Smooth muscle cell (in vitro differentiated cells): ENCODE results near the gene VPS36. TPM values are rescaled to one million over a fixed set of nuclear protein-coding genes. Genes with fewer than 3 reads are reported as not detected.

Source experiments
- DNase-seq: peaks from one replicate; lab custom pipeline; 2025; ENCODE audit not compliant: unreplicated experiment; lab: John Stamatoyannopoulos, UW
- H2AFZ ChIP-seq: fragments of 200-600 bp; sonication (generic); 2 replicates; pipeline ENCODE4 v1.6.0; 2016; ENCODE audit warnings: antibody characterized with exemption, low read depth, mild to moderate bottlenecking
- H3F3A ChIP-seq: fragments of 200-600 bp; sonication (generic); 2 replicates; pipeline ENCODE4 v1.6.0; 2017; ENCODE audit warnings: antibody characterized with exemption, low read depth
- H3K27ac ChIP-seq: fragments of 200-600 bp; sonication (generic); 2 replicates; pipeline ENCODE4 v1.5.1; 2016; ENCODE audit warnings: low read depth, mild to moderate bottlenecking
- H3K27me3 ChIP-seq: fragments of 200-600 bp; sonication (generic); 2 replicates; pipeline ENCODE4 v1.6.1; 2016; ENCODE audit warnings: low read depth, mild to moderate bottlenecking
- H3K36me3 ChIP-seq: fragments of 200-600 bp; sonication (generic); 2 replicates; pipeline ENCODE4 v1.5.1; 2016; ENCODE audit warnings: low read depth
- H3K4me1 ChIP-seq: fragments of 200-600 bp; sonication (generic); 2 replicates; pipeline ENCODE4 v1.5.1; 2016; ENCODE audit warnings: low read depth
- H3K4me2 ChIP-seq: fragments of 200-600 bp; sonication (generic); 2 replicates; pipeline ENCODE4 v1.6.0; 2016; ENCODE audit warnings: mild to moderate bottlenecking
- H3K4me3 ChIP-seq: fragments of 200-600 bp; sonication (generic); 2 replicates; pipeline ENCODE4 v1.5.1; 2016; ENCODE audit warnings: mild to moderate bottlenecking
- H3K79me2 ChIP-seq: fragments of 200-600 bp; sonication (generic); 2 replicates; pipeline ENCODE4 v1.6.0; 2016; ENCODE audit warnings: low read depth, mild to moderate bottlenecking
- H3K9ac ChIP-seq: fragments of 200-600 bp; sonication (generic); 2 replicates; pipeline ENCODE4 v1.6.0; 2016; ENCODE audit warnings: low read depth
- H3K9me3 ChIP-seq: fragments of 200-600 bp; sonication (generic); replicated peaks from 2 replicates; pipeline ENCODE4 v1.5.1; 2016; ENCODE audit warnings: low read depth
- H4K20me1 ChIP-seq: fragments of 200-600 bp; sonication (generic); 2 replicates; pipeline ENCODE4 v1.6.0; 2016; ENCODE audit warnings: low read depth
- CTCF ChIP-seq: fragments of 200-600 bp; sonication (generic); IDR thresholded peaks from 2 replicates; pipeline ENCODE4 v1.5.1; 2017; ENCODE audit warnings: borderline replicate concordance, mild to moderate bottlenecking, antibody characterized with exemption; ENCODE audit not compliant: insufficient read depth, poor library complexity, severe bottlenecking
- WGBS: methylation state at CpG from one replicate; pipeline ENCODE4 v1.1.7; 2016; ENCODE audit warnings: low lambda C conversion rate; 5-methylcytosine and 5-hydroxymethylcytosine counted together
- polyA plus RNA-seq: library from polyadenylated mRNA; unstranded; fragments of >200 nt; fragmentation: Nextera tagmentation; extraction: Ambion mirVana; gene quantifications from 2 replicates; pipeline ENCODE4 v1.2.1, GENCODE V29; 2016
- total RNA-seq: library from RNA; depleted of rRNA; stranded (reverse); fragments of >200 nt; gene quantifications from 2 replicates; pipeline ENCODE4 v1.2.3, GENCODE V29; 2014

VPS36 gene
- total and polyA plus RNA-seq, 2 experiments from 2014 or later, result 18.2 to 31.7 TPM

- DNase-seq, result no peak
- Histone ChIP-seq H3K27ac (no peak within 1 kb of the TSS), H3K79me2 (no peaks in the 10 kb centered on the region), H3K4me3 (peak within 1 kb of the TSS; percentile 49), H3K36me3 (peaks cover 4% of the 10 kb centered on the region), H3K4me2 (peak within 1 kb of the TSS; percentile 91), H3K9ac (no peak within 1 kb of the TSS), H3K27me3 (peaks cover 39% of the 10 kb centered on the region), H4K20me1 (no peaks in the 10 kb centered on the region), H3K9me3 (no peaks in the 10 kb centered on the region), H2AFZ (no peak within 1 kb of the TSS), H3F3A (no peaks in the 10 kb centered on the region), H3K4me1 (peaks cover 12% of the 10 kb centered on the region)
- 5% methylated on average over 38 of the region's 68 CpGs for WGBS
- TF ChIP-seq CTCF, result no peak
Observed at GRCh38 chr13:52405767-52406494, 44.5 kb downstream of the VPS36 start, which contains the start of gene THSD1. TSS of gene THSD1 (minus strand) at chr13:52406172. CDS start at chr13:52402600, 3,572 bp downstream.

- no peak for TF ChIP-seq CTCF
- Histone ChIP-seq H3K9ac (no peak overlapping the region), H3K4me2 (peak overlapping the region; percentile 91), H3F3A (no peaks in the 10 kb centered on the region), H3K27ac (no peak overlapping the region), H2AFZ (no peak overlapping the region), H3K9me3 (no peaks in the 10 kb centered on the region), H3K36me3 (no peaks in the 10 kb centered on the region), H3K4me3 (peak overlapping the region; percentile 49), H3K4me1 (peaks cover 12% of the 10 kb centered on the region), H4K20me1 (no peaks in the 10 kb centered on the region), H3K79me2 (no peaks in the 10 kb centered on the region), H3K27me3 (peaks cover 39% of the 10 kb centered on the region)
- no peak for DNase-seq
- WGBS, result 31% methylated on average over 14 of the region's 14 CpGs
Observed at GRCh38 chr13:52405369-52405766, 45.1 kb downstream of the VPS36 start.

- Histone ChIP-seq H3K27me3 (peaks cover 23% of the 10 kb centered on the region), H3K9me3 (no peaks in the 10 kb centered on the region), H3K4me2 (no peak overlapping the region), H3K36me3 (no peaks in the 10 kb centered on the region), H3F3A (no peaks in the 10 kb centered on the region), H3K4me1 (no peaks in the 10 kb centered on the region), H3K9ac (no peak overlapping the region), H4K20me1 (no peaks in the 10 kb centered on the region), H3K79me2 (no peaks in the 10 kb centered on the region), H3K27ac (no peak overlapping the region), H3K4me3 (no peak overlapping the region), H2AFZ (no peak overlapping the region)
- TF ChIP-seq CTCF, result no peak
- no peak for DNase-seq
- WGBS, result 91% methylated on average over 1 of the region's 1 CpG
Observed at GRCh38 chr13:52399708-52400107, 50.7 kb downstream of the VPS36 start.

- WGBS, result 81% methylated on average over 2 of the region's 2 CpGs
- Histone ChIP-seq H3K79me2 (no peaks in the 10 kb centered on the region), H3K27me3 (peaks cover 17% of the 10 kb centered on the region), H3K4me3 (no peak overlapping the region), H2AFZ (no peak overlapping the region), H3K4me2 (no peak overlapping the region), H3K27ac (no peak overlapping the region), H3K4me1 (no peaks in the 10 kb centered on the region), H3K36me3 (no peaks in the 10 kb centered on the region), H4K20me1 (no peaks in the 10 kb centered on the region), H3K9me3 (no peaks in the 10 kb centered on the region), H3F3A (no peaks in the 10 kb centered on the region), H3K9ac (no peak overlapping the region)
- TF ChIP-seq CTCF, result no peak
- no peak for DNase-seq
Observed at GRCh38 chr13:52399046-52399445, 51.4 kb downstream of the VPS36 start.
